Smooth muscle cell (in vitro differentiated cells): ENCODE results near the gene NDUFB7. TPM values are rescaled to one million over a fixed set of nuclear protein-coding genes. Genes with fewer than 3 reads are reported as not detected.
A peak's percentile ranks its signal among the peaks of the same experiment; 100 is the strongest.

Experiments used
- DNase-seq: peaks from one replicate; lab custom pipeline; 2025; ENCODE audit not compliant: unreplicated experiment; lab: John Stamatoyannopoulos, UW
- H2AFZ ChIP-seq: fragments of 200-600 bp; sonication (generic); 2 replicates; pipeline ENCODE4 v1.6.0; 2016; ENCODE audit warnings: antibody characterized with exemption, low read depth, mild to moderate bottlenecking
- H3F3A ChIP-seq: fragments of 200-600 bp; sonication (generic); 2 replicates; pipeline ENCODE4 v1.6.0; 2017; ENCODE audit warnings: antibody characterized with exemption, low read depth
- H3K27ac ChIP-seq: fragments of 200-600 bp; sonication (generic); 2 replicates; pipeline ENCODE4 v1.5.1; 2016; ENCODE audit warnings: low read depth, mild to moderate bottlenecking
- H3K27me3 ChIP-seq: fragments of 200-600 bp; sonication (generic); 2 replicates; pipeline ENCODE4 v1.6.1; 2016; ENCODE audit warnings: low read depth, mild to moderate bottlenecking
- H3K36me3 ChIP-seq: fragments of 200-600 bp; sonication (generic); 2 replicates; pipeline ENCODE4 v1.5.1; 2016; ENCODE audit warnings: low read depth
- H3K4me1 ChIP-seq: fragments of 200-600 bp; sonication (generic); 2 replicates; pipeline ENCODE4 v1.5.1; 2016; ENCODE audit warnings: low read depth
- H3K4me2 ChIP-seq: fragments of 200-600 bp; sonication (generic); 2 replicates; pipeline ENCODE4 v1.6.0; 2016; ENCODE audit warnings: mild to moderate bottlenecking
- H3K4me3 ChIP-seq: fragments of 200-600 bp; sonication (generic); 2 replicates; pipeline ENCODE4 v1.5.1; 2016; ENCODE audit warnings: mild to moderate bottlenecking
- H3K79me2 ChIP-seq: fragments of 200-600 bp; sonication (generic); 2 replicates; pipeline ENCODE4 v1.6.0; 2016; ENCODE audit warnings: low read depth, mild to moderate bottlenecking
- H3K9ac ChIP-seq: fragments of 200-600 bp; sonication (generic); 2 replicates; pipeline ENCODE4 v1.6.0; 2016; ENCODE audit warnings: low read depth
- H3K9me3 ChIP-seq: fragments of 200-600 bp; sonication (generic); replicated peaks from 2 replicates; pipeline ENCODE4 v1.5.1; 2016; ENCODE audit warnings: low read depth
- H4K20me1 ChIP-seq: fragments of 200-600 bp; sonication (generic); 2 replicates; pipeline ENCODE4 v1.6.0; 2016; ENCODE audit warnings: low read depth
- CTCF ChIP-seq: fragments of 200-600 bp; sonication (generic); IDR thresholded peaks from 2 replicates; pipeline ENCODE4 v1.5.1; 2017; ENCODE audit warnings: borderline replicate concordance, mild to moderate bottlenecking, antibody characterized with exemption; ENCODE audit not compliant: insufficient read depth, poor library complexity, severe bottlenecking
- WGBS: methylation state at CpG from one replicate; pipeline ENCODE4 v1.1.7; 2016; ENCODE audit warnings: low lambda C conversion rate; 5-methylcytosine and 5-hydroxymethylcytosine counted together
- polyA plus RNA-seq: library from polyadenylated mRNA; unstranded; fragments of >200 nt; fragmentation: Nextera tagmentation; extraction: Ambion mirVana; gene quantifications from 2 replicates; pipeline ENCODE4 v1.2.1, GENCODE V29; 2016
- total RNA-seq: library from RNA; depleted of rRNA; stranded (reverse); fragments of >200 nt; gene quantifications from 2 replicates; pipeline ENCODE4 v1.2.3, GENCODE V29; 2014

Gene NDUFB7
- total and polyA plus RNA-seq, 2 experiments from 2014 or later = 316 to 361 TPM

- Histone ChIP-seq H3K79me2 (peaks cover 20% of the 10 kb centered on the region), H3K4me1 (peaks cover 12% of the 10 kb centered on the region), H3K27ac (peak overlapping the region; percentile 8), H3K9ac (no peak overlapping the region), H3K36me3 (no peaks in the 10 kb centered on the region), H2AFZ (no peak overlapping the region), H4K20me1 (peaks cover 18% of the 10 kb centered on the region), H3K9me3 (no peaks in the 10 kb centered on the region), H3K27me3 (no peaks in the 10 kb centered on the region), H3K4me2 (no peak overlapping the region), H3F3A (no peaks in the 10 kb centered on the region), H3K4me3 (no peak overlapping the region)
- 86% methylated on average over 28 of the region's 28 CpGs for WGBS
- no peak for DNase-seq
- TF ChIP-seq CTCF = no peak
These were observed 11.7 kb downstream of the NDUFB7 start for GRCh38 chr19:14559916-14560775.

GRCh38 chr19:14558370-14559066 is 13.3 kb downstream of the NDUFB7 start:
- Histone ChIP-seq H3K79me2 (peaks cover 20% of the 10 kb centered on the region), H3K4me2 (no peak overlapping the region), H3K36me3 (no peaks in the 10 kb centered on the region), H3F3A (no peaks in the 10 kb centered on the region), H2AFZ (no peak overlapping the region), H3K4me1 (peaks cover 12% of the 10 kb centered on the region), H4K20me1 (peaks cover 25% of the 10 kb centered on the region), H3K27ac (no peak overlapping the region), H3K9ac (no peak overlapping the region), H3K9me3 (no peaks in the 10 kb centered on the region), H3K27me3 (no peaks in the 10 kb centered on the region), H3K4me3 (no peak overlapping the region)
- 88% methylated on average over 23 of the region's 23 CpGs for WGBS
- TF ChIP-seq CTCF = no peak
- DNase-seq = no peak

GRCh38 chr19:14556662-14557188 is 15.1 kb downstream of the NDUFB7 start:
- Histone ChIP-seq H3K4me2 (peak overlapping the region; percentile 88), H2AFZ (no peak overlapping the region), H3K9ac (no peak overlapping the region), H3K79me2 (peaks cover 20% of the 10 kb centered on the region), H3K9me3 (no peaks in the 10 kb centered on the region), H3K27me3 (no peaks in the 10 kb centered on the region), H3K36me3 (no peaks in the 10 kb centered on the region), H3F3A (no peaks in the 10 kb centered on the region), H3K4me1 (peaks cover 8% of the 10 kb centered on the region), H3K27ac (no peak overlapping the region), H3K4me3 (no peak overlapping the region), H4K20me1 (peaks cover 32% of the 10 kb centered on the region)
- 13% methylated on average over 18 of the region's 18 CpGs for WGBS
- TF ChIP-seq CTCF = peak; percentile 96
- peak; percentile 30 for DNase-seq
